ENCODE measurements around the gene HOXB3.

The HOXB3 gene

DNA sequence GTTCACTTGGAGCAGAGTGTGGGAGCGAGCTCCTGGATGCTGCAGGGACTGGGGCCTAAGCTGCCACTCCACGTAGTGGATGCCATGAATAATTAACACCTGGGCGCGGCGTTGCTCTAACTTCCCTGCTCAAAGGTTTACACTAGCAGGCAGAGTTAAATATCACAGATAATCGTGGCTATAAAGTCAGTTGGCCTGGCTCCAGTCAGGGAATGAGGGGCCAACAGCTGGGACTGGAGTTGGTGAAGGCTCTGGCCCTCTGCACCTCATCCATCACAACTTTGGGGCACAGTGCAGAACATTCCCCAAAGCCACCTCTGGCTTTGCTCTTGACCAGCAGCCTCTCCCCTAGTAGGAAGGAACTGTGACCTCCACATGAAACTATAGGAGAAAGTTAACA lies 22.8 kb downstream of the HOXB3 start:
- no peak for DNase-seq

DNA sequence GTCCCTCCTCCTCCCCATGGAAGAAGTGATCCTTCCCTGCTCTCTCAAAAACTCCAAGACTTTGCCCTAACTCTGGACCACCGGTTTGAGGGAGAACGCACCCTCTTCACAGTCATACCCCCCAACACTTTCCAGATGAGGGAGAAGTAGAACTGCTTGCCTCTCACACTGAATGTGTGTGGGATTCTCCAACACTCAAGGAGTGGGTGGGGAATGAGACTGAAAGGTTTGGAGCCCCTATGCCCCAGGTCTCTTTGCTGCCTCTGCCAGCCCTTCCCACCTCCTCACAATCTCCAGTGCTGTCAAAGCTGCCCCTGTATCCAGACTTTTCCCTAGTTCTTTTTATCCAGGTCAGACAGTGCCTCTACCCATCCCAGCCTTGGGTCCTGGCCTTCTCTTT lies 23.3 kb downstream of the HOXB3 start:
- DNase-seq, result no peak

DNA sequence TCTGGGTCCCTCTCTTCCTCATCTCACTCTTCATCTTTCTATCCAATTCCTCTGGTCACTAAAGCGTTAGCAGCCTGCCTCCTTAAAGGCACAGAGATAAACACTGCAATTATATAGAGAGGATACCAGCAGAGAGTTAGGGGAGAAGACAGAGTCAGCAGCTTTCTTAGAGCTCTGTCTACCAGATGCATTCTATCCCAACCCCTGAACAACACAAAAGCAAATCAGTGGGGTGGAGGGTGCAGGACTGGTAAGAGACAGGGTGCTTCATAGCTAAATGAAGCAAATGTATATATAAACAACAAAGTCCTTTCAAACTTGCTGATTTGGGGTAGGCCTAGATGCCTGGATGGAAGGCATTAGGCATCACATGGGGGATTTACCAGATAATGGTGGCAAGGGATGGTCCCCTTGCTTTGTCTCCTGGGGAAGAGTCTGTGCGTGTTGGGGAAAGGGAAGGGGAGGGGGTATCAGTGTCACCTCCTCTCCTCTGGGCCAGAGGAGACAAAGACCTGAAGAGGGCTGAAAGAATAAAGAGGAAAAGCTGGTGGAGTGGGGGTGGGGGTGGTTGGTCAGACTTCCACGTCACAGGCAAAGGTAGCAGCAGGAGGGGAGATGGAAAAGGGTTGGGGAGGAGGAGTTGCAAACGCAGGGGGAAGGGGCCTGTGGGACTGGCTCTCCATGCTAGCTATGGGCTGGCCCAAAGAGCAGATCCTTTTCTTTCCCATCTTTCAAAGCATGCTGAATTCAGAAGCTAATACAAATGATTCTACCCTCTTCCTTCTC lies 23.9 kb downstream of the HOXB3 start:
- DNase-seq, result no peak

DNA sequence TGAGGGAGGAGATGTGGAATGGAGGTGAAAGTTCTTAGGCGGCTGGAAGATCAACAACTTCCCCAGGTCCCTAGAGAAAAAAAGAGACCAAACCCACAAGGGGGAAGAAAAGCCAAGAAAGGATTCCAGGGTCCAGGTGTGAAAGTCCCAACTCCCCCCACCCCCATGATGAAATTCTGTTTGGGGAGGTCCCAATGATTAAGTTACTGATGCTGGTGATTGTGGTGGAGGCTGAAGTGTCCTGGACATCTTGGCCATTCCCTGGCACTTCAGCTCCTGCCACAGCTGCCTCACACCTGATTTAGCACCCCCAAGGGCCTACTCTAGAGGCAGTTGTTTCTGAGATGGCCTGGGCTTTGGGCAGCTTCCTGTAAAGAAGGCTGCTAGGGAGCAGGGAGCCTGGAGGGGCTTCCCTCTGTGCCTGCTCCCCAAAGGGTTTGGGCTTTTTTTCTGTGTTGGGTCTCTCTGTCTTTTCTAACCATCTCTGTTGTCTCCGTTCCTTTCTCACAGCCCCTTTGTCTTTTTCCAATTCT lies 25.0 kb downstream of the HOXB3 start:
- DNase-seq, result no peak

DNA sequence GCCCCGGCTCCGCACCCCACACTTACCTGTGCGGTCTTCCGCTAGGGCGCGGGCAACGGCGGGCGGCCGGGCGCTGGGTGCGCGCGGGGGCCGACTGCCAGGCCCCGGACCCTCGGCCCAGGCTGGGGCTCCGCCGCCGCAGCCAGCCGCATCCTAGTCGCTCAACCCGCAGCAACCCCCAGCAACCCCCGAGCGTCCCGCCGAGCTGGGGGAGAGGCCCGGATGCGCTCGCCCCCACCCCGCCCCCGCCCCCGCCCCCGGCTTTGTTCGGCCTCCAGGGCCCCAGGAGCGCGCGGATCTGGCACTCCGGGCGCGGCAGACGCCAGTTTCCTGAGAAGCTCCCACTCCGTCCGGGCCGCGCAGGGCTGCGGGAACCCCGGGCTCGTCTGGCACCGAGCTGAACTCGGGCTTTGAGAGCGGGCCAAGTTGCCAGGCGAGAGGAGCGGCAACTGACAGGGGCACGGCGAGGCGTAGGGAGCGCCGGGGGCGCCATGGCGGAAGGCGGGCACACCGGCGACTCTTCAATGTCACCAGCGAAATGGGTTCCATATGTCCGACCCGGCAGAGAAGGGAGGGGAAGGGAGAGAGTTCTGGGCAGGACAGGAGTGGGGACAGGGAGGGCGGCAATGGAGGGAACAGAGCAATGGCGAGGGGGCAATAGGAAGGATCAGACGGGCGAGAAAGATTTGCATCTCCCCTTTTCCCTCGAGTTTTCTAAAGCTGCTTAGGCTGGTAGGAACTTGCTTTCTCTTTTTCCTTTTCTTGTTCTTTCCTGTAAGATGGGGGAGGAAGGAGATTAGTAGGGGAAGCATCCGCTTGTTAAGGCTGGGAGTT lies 25.6 kb downstream of the HOXB3 start:
- no peak for DNase-seq

DNA sequence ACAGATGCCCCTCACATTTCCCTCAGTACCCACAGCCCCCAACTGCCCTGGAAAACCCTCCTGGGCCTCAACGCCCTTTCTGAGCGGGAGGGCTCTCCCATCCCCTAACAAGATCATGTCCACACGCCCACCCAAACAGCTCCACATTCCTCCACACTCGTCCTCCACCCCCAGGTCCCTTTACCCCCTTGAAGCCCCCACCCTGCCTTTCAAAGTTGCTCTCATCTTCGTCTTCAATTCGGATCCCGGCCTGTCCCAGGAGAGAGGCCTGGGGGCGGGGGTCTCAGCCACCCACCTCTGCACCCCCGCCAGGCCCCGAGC lies 26.2 kb downstream of the HOXB3 start:
- no peak for DNase-seq

DNA sequence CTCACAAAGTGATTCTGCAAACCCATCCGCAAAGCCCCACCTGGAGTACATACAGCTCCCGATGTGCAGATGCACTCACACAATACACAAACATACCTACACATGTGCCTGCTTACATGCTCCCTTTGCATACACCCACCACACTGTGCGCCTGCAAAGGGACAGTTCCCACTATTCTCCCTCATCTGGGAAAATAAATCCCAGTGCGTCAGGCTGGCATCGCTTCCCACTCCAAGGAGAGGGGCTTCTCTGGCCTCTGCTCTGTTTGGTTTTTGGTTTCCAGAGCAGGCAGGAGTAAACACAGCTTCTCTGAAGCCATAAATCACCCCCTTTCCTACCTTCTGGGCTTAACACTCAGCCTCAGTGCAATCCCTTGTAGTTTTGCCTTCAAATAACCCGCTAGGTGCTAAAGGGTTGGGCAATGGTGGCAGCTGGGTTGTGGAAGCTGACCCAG lies 26.6 kb downstream of the HOXB3 start:
- DNase-seq, result no peak

DNA sequence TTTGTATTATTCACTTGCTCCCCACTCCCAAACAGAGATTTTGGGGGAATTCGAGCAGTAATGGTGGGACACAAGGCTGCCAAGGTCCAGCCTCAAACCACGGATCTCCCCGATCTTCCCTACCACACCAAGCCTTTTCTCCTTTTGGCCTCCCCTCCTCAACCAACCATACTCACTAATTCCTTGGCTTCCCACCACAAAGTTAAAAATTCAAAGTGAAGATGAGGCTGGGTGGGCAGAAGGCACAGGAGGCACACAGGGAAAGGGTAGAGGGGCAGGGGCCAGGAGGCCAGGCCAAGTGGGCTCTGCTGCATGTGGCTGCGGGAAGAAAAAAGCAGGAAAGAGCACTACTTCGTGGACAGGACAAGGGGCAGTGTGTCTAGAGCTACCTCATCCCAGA lies 27.1 kb downstream of the HOXB3 start:
- no peak for DNase-seq

DNA sequence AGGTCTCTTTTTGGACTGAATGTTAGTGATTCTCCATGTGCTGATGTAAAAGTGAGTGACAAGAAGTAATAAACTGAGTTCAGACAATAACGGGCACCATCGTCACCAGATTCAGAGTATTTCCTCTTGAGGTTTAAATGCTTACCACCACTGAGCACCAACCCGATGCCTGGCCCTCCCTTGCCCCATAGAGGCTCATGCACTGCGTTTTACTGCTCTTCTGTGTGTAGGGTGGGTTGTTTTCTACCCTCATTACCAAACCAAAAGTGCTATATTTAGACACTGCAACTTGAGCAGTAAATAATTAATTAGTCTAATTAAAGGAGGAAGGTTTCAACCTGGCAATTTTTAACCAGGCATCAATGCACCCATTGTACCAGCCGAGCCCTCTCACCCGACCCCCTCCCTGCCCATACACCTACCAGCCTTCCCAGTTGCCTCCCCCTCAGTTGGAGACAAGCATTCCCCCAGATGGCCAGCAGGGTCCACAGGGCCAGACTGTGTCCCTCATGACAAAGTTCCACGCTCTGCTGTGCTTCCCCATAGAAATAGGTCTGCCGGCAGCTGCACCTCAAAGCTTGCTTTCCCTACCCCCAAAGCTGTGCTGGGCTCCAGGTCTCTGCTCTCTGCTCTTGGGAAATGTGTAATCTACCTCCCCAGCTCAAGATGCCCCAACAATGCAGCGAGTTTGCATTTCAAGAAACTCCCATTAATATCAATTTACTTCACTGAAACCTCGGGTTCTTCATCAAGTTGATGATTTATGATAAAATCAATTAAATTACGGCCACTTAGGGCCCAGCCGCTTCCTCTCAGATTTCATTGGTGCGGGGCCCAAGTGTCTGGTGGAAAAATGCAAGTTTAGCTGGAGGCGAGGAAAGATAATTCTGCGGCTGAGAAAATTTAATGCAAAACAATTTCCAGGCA lies 27.9 kb downstream of the HOXB3 start:
- no peak for DNase-seq

DNA sequence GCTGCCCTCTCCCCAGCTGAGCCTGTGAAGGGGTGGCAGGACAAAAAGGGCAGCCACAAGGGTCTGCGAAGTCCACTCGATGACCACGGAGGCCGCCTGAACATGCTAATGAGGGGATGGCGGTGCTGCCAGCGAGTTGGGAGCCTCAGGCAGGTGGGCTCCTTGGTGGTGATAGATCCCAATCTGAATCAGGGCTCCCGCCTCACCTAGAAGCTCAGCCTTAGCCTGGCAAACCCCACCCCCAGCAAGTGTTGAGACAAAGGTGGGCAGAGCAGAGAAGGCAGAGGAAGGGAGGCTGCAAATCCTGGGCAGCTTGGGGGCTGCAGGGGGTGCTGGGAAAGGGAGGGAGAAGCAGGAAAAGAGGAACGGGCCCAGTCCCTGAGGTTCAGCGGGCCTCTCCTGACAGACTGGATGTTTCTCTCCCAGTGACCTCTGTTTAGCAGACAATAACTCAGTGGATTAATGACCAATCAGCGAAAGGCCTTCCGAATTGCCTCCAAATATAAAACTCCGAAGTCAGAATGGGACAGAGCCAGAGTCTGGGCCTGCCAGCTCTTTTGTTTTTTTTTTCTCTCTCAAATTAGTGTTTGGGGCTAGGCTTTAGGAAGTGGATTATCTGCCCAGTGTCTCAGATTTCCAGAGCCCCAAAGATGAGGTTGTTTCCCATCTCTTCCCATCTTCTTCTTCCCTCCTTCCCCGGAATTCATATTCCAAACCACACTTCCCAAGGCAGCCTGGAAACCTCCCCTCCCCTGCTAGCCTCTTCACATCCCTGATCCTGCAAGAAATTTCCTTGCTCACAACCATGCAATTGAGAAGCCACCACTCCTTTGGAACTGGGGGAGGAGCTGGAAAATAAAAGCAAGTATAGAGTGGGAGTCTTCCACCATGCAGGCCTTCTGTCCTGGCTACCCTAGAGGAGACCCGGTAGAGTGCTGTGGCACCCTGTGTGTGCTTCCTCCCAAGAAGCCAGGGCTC lies 29.9 kb downstream of the HOXB3 start:
- DNase-seq, result no peak

DNA sequence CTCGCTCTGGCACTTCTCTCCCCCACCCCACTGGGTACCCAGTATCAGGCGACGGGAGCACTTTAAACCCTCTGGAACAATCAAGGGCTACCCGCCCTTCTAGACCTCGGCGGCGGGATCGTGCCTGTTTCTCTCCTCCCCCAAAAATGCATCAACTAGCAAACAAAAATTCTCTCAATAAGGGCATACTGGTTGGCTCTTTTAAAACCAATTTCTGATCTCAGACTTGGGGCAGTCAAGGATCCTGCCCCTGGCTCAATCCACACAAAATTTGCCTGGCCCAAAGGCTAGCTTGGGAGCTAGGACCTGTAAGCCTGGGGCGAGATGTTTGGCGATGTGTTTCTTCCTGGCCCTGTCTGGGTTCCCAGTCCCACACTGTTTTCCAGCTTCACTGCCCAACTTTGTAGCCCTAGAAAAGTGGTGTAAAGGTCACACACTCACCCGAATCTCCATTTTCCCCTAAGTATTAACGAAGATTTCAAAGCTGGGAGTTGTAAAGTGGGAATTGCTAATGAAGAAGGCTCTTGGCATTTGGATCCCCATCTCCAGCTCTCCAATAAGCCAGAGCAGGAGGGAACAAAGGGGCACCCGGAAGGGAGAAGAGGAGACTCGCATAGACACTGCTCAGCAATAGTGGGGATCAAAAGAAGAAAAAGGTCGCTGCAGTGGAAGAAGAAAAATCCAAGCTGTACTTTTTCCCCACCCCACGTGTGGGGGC lies 30.8 kb downstream of the HOXB3 start:
- DNase-seq, result no peak

DNA sequence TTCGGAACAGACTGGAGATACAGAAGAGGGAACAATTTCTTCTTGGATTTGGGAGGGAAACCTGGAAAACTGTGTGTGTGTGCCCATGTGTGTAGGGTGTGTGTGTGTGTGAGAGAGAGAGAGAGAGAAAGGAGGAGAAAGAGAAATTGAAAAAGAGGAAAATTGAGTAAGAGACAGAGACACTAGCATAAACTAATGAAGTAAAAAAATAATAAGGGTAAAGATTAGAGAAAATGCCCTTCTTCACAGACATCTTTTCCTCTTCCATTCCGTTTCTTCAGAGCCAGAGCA lies 31.3 kb downstream of the HOXB3 start:
- no peak for DNase-seq

DNA sequence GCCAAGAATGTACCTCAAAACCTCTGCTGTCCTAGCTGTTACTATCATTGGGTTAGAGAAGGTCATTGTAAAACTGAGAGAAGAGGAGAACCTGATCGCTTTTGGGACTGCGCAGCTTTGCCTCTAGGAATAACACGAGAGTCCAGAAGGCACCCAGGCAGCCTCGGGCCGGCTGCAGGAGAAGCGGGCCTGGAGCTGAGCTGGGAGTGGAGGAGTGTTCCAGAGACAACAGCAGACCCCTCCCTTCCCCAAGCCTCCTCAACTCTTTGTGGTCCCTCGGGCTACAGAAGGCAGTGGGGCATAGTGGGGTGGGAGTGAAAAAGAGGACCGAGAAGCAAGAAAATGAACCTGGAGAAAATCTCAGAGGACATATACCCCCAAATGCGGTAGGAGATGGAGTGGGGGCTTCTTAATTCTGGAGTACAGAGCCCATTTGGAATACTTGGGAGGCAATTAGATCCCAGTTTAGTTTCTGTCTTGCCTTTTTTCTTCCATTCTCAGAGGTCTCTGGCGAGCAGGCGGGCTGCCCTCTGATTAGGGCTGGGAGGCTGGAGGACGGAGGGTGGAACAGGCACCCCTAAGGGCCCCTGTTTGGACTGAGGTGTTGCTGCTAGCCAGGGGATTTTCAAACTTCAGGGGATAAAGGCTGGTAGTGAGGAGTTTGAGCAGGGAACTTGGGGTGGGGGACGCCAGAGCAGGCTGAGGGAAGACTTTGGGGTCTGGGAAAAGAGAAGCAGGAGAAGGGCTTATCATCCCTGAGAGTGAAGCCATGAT lies 31.8 kb downstream of the HOXB3 start:
- no peak for DNase-seq

DNA sequence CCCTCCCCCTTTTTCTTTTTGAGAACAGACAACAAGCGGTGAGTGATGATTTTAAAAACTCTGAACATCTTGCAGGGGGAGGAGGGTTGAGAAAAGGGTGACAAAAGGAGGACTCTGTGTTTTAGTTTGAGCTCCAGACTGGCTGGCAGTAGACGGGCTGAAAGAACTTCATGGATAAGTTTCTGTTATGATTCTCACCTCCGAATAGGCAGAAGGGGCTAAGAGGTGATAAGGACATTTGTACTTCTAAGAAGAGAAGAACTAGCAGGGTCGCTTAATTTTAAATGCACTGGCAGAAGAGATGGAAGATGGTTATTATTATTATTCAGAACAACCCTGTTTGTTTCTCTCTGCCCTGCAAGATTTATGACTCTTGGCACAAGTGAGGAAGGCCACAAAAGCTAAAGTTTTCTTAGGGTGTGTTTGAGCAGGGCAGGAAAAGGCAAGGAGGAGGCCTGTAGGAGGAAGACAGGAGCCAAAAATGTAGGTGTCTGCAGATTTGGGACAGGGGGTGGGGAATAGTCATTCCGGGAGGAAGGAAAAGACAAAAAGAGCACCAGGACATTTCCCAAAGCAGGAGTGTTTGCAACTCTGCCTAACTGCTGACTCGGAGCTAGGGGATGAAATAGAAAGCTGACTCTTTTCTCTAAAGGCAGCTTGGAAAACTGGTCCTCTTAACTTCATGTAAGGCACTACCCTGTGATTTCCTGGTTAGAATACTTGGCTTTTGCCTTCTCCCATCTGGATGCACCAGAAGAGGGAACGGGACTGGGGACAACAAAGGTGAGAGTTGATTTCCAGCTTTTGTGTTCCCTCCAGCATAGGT lies 33.3 kb downstream of the HOXB3 start:
- DNase-seq, result no peak

DNA sequence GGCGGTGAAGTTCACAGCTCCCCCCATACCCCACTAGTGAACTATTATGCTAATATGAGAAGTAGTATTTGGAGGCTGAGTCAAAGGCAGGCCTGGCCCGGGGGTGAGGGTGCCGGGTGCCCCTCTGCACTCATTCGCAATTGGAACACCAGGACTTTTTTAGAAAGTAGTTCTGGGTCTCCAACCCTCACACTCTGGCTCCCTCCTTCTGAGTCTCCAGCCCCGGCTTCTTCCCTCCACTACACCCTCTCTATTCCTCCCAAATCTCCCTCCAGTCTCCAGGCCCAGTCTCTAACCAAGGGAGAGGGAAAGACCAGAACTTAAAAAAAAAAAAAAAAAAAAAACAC lies 33.8 kb downstream of the HOXB3 start:
- DNase-seq, result no peak

DNA sequence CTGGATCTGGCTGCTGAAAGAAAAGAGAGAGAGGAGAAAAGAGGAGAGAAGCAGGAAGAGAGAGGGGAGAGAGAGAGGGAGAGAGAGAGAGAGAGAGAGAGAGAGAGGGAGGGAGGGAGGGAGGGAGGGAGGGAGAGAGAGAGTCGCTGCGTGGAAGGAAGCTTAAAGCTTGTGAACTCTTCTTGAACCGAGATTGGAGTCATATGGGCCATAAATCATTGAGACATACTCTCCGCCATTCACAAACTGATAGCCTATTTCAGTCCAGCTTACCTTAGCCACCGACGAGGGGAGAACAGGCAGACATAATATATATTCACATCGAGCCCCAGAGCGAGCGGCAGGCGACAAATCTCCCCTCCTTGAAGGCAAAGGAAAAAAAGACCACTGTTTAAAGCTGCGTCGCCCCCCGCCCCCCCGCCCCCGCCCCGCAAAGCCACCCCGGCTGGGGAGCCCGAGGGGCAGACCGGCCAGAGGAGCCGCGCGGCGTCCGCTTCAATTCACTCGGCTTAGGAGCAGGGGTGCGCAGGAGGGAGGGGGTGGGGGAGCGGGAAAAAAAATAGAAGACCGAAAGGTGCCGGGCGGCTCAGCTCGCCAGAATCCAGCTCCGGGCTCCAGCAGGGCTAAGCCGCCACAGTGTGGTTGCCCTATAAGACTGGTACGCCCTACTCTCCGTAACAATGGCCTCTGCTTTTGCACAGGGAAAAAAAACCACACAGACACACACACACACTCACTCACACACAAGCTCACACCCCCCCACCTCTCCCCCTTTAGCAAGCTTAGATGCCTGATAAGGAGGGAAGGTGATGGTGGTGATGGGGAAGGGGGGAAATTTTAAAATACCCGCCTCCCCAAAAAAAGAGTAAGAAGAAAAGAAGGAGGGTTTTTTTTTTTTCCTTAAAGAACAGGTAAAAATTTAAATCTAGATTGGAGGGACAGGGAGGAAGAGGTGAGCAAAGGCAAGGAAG lies 34.5 kb downstream of the HOXB3 start:
- DNase-seq, result no peak

DNA sequence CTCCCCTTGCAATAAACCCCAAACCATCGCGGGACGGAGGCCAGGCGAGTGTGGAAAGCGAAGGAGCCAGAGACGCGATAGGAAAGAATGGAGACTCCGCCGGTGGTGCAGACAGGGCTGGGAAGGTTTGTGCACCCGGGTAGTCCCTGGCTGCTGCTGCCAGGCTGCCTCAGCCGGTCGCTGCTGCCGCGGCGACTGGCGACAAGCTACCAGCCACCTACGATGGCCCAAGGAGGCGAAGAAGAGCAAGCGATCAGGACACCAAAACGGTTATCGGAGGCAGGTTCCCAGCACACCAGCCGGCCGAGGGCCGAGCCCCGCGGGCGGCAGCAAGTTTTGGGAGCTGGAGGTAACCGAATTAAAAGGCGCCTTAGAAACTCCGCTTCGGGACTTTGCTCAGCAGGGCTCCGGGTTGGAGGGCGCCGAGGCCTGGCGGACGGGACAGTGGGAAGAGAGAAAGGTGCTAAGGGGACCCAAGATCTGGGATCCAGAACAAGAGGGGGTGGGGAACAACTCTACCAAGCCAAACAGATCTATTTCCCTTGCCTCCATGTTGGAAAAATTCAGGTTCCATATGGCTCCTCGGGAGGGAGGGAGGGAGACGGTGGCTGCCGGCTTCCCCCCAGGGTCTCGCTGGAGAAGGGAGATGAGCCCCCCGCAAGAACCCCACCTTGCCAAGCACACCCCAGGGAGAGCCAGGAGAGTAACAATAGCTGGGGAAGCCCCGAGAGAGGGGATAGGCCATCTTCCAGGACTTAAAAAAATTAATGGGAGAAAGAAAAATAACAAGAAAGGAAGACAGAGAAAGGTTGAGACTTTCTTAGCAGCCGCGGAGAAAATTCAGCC lies 35.4 kb downstream of the HOXB3 start:
- DNase-seq, result no peak

DNA sequence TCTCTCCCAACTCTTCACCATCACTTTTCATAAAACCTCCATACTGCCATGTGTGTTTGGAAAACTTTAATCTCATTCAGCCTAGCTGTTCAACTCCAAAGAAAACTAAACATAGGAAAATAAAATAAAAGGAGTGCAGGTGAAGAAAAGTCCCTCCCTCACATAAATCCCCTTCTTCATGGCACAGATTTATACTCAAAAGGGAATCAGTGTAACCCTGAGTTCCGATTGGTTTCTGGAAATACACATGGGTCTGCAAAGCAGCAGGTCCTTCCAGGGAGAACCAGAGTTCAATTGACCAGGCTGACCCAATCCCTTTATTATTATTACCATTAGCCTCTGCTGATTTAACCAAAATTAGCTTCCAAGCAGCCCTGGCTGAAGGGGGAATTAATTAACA lies 36.2 kb downstream of the HOXB3 start:
- DNase-seq, result no peak
